HG02870 (cell line): ENCODE results near the gene METTL25B.
A peak's percentile ranks its signal among the peaks of the same experiment; 100 is the strongest.

Experiments used
- ATAC-seq: cut with Tn5 transposase; IDR thresholded peaks from one replicate; pipeline ENCODE4 v1.9.1; 2021; ENCODE audit warnings: mild to moderate bottlenecking, moderate library complexity; ENCODE audit not compliant: unreplicated experiment

Gene METTL25B

GRCh38 chr1:156727926-156728598 is at the start of gene METTL25B:
Gene METTL25B, plus strand, starts transcription at chr1:156728469. Its CDS starts 636 bp downstream, at chr1:156729105.
- peak; percentile 41 for ATAC-seq

- ATAC-seq, result no peak
Observed at GRCh38 chr1:156680056-156680455, 48.2 kb upstream of the METTL25B start.

DNA sequence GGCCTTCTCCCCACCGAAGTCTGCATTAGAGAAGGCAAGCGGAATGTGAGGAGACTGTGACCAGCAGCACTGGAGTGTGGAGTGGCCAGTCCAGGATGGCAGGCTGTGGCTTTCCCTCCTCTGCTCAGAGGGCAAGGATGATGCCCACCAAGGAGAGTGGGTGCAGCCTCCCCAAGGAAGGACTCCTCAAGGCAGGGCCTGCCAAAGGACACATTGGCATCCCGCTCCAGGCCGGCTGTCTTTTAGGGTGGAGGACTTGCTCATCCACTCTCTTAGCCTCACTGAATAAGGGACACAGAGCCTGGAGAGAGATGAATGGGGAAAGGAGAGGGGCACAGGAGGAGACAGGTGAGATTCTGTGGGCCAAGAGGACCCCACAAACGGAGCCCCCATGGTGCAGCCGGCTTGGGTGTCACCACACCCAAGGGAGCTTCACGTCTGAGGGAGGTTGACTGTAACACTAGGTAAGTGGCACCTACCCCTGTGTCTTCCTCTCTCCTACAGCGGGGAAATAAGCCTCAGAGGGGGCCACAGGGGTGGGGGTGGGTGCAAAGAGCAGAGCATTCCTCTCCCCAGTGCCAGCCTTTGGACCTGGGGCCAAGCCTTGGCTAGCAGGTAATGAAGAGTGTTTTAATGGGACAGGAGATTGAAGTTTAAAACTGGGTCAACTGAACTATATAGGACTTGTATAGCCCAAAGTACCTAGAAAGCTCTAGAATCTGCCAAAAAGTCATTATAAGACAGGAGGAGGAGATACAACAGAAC is 46.9 kb upstream of the METTL25B start:
- no peak for ATAC-seq

GRCh38 chr1:156682166-156682890 is 45.9 kb upstream of the METTL25B start:
- no peak for ATAC-seq

- ATAC-seq, result no peak
Observed at GRCh38 chr1:156684227-156684782, 44.0 kb upstream of the METTL25B start.

DNA sequence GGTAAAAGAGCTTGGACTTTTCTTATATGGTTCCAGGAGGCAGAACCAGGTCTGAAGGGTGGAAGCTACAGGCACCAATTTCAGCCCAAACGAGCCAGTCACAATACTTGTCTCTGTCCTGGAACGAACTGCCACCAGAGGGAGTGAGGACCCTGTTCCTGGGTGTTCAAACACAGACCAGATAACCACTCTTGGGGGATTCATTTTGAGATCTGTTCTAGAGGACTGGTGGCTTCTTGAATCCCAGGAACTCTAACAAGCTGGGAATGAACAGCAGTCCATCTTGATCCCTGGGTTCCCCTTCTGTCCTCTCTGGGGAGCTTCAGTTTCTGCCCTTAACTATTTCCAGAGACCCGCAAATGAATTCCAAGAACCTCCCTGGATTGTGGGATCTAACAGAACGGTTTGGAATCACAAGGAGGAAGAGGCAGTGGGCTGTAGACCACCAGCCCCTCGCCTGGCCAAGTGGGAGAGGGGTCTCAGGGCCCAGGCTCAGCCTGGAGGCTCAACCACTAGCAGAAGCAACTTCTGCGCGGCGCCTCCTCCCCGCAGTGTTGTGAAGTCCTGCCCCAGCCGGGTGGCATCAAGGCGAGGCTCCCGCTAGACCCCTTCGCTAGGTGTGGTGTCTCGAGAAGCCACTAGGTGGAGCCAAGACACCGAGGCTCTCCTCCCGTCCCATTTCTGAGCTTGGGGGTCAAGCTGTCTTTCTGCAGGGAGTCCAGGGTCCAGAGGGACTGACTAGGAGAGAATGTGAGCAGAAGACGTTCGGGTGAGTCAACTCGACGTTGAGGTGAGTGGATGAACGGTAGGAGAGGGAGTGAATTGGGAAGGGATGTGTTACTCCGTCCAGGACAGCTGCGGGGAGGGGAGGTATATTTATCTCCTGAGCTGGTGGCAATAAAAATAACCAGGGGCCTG is 39.0 kb upstream of the METTL25B start:
- ATAC-seq, result peak; percentile 67

GRCh38 chr1:156689953-156690674 is 38.2 kb upstream of the METTL25B start:
- no peak for ATAC-seq

DNA sequence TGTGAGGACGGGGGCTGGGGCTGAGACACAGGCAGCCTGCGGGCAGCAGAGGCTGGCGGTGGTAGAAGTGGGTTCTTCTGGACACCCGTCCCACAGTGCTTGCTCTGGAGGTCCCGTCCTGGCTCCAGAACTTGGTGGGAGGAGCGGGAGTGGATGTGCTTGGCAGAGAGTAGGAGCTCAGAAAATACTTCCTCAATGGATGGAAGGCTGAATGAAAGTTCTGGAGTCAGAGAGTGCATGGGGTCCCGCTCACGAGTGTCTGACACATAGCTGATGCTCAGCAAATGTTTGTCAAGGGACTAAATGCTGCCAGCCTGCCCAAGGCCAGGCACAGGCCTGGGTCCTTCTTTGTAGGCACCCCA is 37.6 kb upstream of the METTL25B start:
- ATAC-seq, result no peak

GRCh38 chr1:156691191-156691590 is 37.1 kb upstream of the METTL25B start:
- ATAC-seq, result no peak

GRCh38 chr1:156691665-156692440 is 36.4 kb upstream of the METTL25B start:
- no peak for ATAC-seq

- ATAC-seq, result no peak
Observed at GRCh38 chr1:156692441-156692924, 35.8 kb upstream of the METTL25B start.

GRCh38 chr1:156692925-156693847 is 35.1 kb upstream of the METTL25B start:
- ATAC-seq, result no peak

DNA sequence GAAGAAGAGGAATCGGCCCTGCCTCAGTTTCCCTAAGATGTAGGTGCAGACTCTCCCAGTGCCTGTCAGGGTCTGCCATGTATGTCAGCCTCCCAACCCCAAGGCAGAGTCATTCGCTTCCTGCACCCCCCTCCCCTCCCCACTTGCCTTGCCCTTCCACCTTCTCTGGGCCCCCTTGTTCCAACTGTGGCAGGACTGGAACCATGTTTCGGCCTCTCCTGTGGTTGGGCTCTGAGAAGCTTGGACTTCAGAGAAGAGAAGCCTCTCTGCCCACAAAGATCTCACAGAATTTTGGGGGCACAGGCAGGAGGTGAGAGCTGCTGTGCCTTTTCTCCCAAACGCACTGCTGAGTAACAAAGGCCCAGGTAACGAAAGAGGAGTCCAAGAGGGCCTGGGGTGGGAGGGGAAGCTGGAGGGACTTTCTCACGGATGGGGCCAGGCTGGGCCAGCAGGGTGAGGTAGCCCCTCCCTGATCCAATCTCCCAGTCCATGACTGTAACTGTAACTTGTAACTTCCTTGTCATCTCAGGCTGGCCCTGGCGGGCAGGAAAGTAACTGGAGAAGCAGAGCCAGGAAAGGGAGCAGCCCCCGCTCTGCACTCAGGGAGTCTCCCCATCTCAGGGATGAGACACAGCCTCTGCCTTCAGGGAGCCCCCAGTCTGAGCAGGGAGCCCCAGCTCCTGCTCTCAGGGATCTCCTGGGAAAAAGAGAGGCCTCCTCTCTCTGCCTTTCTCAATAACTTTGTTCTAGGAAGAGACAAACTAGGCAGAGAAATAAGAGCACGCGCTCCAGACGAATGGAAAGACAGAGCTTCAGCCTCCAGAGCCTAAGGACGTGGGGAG is 34.2 kb upstream of the METTL25B start:
- no peak for ATAC-seq

DNA sequence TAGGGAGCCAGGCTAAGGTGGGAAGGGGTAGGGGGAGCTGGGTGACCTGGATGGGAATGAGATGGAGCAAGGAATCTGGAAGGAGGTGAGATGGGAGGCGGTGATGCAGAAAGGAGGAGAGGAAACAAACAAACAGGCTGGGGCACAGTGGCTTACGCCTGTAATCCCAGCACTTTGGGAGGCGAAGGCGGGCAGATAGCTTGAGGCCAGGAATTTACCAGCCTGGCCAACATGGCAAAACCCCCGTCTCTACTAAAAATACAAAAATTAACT is 33.6 kb upstream of the METTL25B start:
- no peak for ATAC-seq

- no peak for ATAC-seq
Observed at GRCh38 chr1:156696755-156697154, 31.5 kb upstream of the METTL25B start.

DNA sequence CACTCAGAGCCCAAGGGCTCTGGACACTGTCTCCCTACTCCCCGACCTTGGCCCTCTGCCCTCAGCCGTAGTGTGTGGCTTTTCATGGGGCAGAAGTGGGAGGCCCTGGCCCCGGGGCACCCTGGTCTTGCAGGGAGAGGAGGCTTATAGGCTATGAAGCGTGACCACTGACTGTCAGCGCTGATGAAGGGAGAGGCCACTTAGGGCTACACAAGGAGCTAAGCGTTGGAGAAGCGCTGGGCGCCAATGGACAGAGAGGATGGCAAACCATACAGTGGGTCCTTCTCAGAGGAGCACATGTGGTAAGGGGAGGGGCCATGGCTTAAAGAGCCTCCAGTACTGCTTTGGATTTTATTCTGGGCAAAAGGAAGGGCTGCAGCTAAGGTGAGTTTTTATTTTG is 30.8 kb upstream of the METTL25B start:
- no peak for ATAC-seq

DNA sequence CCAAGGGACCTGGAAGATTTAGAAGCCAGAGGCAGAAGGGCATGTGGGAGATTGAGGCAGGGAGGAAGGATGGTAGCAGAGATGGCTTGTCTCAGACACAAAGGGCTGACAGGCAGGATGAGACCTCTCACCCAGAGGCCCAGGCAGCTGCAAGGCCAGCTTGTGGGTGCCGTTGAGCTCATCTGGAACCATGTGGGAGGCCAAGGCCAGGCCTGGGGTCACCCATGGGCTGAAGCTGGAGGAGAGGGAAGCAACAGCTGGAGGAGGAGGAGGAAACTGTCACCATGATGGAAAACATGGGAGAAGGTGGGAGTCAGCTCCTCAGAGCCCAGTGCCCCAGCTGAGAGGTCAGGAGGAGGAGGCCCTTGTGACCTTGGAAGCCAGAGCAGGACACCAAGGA is 29.3 kb upstream of the METTL25B start:
- no peak for ATAC-seq
